HG03354 (cell line): ENCODE results near the gene KRT79.

Experiments used
- ATAC-seq: cut with Tn5 transposase; IDR thresholded peaks from one replicate; pipeline ENCODE4 v1.9.1; 2021; ENCODE audit warnings: mild to moderate bottlenecking; ENCODE audit not compliant: unreplicated experiment, poor library complexity, severe bottlenecking

Gene KRT79

DNA sequence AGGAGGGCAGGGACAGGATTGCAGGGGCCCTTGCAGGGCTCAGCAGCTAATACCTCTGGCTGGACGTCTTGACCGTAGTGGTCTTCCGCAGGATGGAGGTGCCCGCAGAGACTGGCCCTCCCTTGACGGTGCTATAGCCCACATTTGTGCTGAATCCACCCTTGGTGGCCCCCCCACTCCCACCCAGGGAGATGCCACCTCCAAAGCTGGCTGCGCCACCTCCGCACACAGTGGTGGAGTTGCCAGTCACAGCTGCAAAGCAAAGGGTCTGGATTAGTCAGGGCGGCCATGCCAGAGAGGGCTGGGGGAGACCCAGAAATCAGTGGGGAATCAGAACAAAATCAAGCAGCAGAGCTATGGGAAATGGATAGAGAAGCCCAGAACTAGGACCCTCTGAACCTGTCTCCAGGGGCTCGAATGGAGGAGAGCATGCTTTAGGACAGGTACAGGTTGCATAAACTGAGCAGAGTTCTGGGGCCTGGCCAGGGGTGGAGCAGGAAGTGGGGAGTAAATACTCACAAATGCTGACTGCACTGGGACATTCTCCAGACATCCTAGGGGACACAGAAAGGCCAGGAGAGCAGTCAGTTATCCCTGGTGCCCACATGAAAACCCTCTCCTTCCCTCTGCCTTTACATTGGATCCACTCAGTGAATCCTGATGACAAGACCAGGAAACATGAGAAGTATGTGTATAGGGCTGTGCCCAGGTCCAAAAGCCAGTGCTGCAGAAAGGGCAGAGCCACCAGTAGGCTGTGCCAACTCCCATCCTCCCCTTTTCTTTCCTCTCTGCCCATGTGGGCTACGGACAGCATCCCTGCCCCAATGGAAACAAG is 12.1 kb downstream of the KRT79 start:
- ATAC-seq: no peak

DNA sequence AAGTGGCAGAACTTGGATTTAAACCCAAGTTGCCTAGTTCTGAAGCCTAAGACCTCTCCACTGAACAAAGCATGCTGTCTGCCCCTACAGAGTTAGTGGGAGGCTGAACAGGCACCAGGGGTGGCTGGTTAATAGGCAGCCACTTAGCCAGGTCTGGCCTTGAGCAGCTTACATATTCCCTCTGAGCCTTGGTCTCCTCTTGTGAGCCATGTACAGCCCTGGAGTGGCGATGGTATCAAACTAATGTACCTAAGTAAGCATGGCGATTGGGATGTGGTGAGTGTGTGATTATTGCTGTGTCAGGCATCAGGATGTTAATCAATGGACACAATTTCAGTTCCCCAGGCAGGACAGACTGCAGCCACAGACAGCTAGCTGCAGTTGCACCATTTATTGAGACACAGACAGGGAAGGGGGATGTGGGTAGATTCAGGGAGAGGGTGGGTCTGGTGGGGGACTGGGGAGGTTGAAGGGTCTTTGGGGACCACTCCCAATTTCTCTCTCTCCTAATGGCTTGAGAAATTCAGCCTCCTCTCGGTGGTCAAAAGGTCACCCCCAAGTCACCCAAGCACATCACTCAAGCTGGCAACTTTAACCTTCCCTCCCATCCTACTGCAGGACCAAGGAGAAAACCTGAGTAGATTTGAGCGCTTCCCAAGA is 12.9 kb downstream of the KRT79 start:
- ATAC-seq: no peak

DNA sequence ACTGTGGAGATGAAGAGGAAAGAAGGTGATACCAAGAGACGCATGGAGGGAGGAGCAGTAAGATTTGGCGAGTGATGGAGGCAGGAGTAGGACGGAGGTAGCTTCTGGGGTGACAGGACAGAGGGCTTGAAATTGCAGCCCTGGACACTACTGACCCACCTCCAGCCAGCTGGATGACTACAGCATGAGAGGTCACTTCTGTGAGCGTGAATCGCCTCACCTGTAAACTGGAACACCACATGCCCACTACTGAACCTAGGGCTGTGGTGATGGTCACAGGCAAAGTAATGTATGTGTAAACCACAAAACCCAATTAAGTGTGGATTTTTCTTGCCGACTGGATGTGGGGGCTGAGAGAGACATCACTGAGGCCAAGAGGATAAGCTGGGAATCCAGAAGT is 13.6 kb downstream of the KRT79 start:
- ATAC-seq: no peak

DNA sequence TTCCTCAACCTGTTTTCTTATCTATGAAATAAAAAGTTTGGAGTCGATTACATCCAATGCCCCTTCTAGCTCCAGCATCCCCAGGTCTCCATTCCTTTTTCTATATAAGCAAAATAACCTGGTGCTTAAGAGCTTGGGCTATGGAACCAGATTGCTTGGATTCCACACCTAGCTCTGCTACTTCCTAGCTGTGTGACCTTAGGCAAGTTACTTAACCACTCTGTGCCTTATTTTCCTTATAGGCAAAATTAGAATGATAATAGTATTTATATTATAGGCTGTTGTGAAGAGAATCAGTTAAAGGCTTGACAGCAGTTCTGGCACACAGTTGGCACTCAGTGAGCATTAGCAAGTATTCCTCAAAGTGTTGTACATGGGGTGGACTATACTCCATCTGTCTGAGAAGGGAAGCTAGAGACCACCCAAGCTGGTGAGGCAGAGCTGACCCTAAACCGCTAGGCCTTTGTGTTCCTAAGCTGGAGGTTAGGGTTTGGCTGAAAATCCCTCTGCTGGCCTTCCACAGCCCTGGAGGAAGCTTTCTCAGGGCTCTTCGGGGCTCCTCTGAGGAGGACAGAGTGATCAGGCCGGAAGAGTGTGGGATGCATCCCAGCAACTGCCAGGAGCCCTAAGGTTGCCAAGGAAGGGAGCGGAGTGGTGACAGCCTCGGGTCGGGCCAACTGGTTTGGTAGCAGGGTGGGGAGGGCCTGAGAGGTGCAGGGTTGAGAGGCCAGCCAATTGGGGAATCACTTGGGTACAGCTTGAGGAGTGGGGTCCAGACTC is 14.2 kb downstream of the KRT79 start:
- ATAC-seq: no peak

DNA sequence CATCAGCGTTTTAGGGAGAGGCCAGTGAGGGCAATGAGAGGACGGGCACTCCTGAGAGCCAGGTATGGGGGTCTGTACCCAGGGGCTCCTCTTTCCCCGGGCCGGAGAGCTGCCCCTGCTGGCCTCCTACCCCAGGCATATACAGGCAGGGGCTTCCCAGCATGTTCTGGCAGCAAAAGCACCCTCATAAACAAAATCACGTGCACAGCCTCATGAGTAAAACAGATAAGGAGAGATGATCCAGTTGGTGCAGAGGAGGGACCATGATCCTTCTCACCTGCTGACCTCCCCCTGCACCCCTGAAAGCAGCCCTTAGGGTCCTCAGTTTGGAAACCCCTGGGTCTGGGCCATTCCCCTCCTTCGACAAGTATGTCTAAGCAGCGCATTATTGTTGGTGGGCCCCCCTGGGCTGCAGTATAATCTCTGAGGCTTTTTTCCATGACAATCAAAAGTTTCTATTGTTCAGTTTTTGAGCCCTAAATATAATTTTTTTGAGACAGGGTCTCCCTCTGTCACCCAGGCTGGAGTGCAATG is 15.2 kb downstream of the KRT79 start:
- no peak for ATAC-seq

DNA sequence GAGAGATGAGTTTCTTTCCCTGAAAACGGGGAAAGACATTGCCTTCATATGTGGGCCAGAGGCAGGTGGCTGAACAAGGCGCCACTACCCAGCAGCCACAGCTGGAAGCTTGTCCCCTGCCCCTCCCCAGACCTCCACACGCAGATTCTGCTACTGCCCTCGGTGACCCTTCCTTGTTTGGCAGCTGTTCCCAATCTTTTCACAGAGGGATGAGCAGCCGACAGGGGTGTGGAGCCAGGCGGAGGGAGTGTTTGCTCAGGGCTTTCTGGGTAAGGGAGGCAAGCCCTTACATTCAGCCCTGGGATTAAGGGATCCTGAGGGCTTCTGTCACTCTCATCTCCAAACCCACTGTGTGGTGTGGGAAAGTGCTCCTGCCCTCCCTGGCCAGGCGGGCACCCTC is 15.7 kb downstream of the KRT79 start:
- ATAC-seq: no peak

DNA sequence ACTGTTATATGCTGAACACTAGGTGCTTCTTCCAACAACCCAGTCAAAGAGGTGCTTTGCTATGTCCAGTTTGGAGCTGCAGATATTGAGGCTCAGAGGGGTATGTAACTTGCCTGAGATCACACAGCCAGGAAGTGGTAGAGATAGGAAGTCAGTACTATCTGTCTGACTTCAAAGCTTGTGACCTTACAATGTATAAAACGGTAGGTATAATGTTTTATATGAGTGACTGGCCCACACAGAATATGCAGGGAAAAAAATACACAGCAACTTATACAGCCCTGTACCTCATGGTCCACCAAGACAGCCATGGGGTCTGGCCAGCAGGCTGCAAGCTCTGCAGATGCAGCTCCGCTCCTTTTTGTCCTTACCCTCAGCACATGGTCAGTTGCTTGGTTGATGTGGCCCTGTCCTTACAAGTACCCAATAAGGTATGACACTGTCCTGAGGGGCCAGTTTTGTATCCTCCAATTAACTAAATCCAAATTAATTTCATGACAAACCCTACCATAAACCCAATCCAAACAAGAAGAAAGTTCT is 16.3 kb downstream of the KRT79 start:
- ATAC-seq: no peak

DNA sequence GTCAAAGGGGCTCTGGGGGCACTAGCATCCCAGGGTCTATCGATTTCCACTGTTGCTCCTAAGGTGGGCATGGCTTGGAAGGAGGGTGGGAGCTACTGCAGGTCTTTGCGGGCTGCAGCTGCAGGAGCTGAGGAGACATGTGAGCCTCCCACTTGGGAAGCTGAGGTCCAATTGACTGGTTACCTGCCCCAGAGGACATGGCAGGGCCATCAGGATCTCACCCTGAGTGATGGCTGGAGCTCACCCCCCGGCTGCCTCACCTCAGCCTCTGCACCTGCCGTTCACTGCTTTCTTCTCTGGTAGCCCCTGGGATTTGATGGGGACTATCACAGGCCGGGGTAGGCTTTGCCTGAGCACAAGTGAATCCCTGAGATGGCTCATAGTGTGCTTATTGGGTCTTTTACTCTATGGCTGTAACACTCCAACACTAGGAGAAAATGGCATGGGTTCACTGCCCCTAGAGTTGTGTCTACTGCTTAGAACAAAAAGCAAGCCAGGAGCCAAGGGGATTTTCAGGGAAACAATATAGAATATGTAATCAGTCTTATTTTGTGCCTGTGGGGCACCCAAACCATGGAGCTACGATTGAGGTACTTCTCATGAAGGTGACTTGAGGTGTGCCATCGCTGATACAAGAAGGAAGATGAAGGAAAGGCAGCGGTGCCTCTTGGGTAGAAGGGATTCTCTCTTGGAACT is 17.0 kb downstream of the KRT79 start:
- ATAC-seq: no peak

DNA sequence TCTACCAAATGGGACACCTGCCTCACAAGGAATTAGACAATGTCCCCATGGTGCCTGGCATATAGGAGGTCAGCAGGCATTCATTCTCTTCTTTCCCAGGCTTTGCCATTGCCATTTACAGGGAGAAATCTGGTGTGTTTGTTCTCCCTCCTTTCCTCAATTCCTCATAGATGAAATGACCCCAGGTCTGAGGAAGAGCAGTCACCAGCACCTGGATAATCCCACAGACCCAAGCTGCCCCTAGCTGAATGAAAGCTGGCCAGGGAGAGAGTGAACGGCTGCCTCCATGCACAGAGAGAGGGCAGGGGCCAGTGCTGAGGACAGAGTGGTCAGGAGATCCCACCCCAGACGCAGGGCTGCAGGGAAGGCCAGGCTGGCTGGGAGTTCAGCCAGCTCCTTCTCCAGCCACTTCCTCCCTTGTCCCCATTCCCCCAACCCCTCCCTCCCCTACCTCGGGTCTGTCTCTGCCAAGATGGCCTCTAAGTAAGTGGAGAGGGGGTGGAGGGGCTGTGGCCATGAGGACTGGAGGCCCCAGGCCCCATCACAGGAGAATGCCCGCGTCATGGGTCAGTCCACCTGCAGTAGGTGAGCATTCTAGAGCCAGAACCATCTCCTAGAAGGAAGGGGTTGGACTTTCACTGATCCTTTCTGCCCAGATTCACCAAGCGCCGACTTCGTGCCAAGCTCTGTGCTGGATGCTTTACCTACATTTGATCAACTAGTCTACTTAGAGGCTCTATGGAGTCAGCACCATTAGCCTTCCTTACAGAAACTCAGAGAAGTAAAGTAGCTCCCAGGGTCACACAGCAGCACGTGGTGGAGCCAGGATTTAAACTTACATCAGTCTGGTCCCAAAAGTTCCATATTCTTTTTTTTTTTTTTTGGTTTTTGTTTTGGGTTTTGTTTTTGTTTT is 18.2 kb downstream of the KRT79 start:
- no peak for ATAC-seq

DNA sequence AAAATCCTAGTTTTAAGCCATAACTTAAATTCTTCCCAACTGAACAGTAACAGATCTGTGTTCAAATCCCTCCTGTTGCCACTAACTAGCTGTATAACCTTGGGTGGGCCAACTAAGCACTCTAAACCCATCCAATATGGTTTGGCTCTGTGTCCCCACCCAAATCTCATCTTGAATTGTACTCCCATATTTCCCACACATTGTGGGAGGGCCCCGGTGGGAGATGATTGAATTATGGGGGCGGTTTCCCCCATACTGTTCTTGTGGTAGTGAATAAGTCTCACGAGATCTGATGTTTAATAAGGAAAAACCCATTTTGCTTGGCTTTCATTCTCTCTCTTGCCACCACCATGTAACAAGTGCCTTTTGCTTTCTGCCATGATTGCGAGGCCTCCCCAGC is 18.9 kb downstream of the KRT79 start:
- no peak for ATAC-seq

DNA sequence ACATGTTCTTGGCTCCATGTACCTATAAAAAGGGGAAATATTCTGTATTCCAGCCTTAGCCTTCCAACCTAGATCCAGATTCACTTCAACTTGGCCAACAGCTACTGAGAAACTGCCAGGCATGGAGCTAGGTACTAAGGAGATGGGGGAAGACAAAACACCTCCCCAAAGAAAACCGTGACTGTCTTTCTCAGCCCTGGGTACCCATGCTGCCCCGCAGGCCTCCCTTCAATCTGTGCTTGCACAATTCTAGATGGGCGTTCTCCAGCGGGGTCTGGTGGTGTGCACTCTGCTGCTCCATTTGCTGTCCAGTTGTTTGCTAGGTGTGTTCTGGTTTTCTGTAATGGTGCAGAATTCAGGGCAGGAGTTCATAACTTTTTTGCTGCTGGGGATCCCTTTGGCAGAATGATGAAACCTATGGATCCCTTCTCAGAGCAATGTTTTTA is 19.4 kb downstream of the KRT79 start:
- ATAC-seq: no peak

DNA sequence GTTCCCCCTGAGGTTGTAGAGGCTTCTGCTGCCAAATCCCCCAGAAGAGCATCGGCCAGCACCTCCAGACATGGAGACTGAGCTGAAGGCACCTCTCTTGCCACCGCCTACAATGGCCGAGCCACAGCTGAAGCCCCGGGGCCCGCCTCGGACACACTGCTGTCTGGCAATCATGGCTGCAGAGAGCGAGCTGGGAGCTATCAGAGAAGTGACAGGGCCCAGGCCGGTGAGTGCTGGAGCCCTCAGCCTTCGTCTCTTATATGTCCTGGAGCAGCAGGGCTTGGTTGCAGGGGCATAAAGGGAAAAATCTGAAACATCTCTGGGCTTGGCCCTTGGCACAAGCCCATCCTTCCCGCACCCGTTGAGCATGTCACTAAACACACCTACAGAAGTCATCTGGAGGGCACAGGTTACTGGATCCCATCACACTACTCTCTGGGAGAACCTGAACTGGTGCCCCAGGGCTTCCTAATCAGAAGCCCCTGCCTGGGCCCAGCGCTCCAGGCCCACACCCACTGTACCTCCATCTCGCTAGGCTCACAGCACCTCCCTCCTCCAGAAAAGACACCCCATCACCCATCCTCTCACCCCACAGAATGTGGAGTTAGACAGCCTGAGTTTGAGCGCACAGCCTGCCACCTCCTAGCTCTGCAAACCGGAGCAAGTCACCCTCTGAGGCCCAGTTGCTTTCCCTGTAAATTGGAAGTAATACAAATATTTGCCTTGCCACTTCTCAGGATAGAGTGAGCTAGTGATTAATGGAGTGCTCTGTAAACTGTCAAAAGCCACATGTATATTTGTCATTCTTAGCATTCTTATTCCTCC is 20.0 kb downstream of the KRT79 start, which contains the start of gene KRT4:
Gene KRT4, minus strand, starts transcription at position 232 of the 825 bp plus-strand sequence. Its CDS starts 58 bp downstream, at position 174.
- no peak for ATAC-seq

DNA sequence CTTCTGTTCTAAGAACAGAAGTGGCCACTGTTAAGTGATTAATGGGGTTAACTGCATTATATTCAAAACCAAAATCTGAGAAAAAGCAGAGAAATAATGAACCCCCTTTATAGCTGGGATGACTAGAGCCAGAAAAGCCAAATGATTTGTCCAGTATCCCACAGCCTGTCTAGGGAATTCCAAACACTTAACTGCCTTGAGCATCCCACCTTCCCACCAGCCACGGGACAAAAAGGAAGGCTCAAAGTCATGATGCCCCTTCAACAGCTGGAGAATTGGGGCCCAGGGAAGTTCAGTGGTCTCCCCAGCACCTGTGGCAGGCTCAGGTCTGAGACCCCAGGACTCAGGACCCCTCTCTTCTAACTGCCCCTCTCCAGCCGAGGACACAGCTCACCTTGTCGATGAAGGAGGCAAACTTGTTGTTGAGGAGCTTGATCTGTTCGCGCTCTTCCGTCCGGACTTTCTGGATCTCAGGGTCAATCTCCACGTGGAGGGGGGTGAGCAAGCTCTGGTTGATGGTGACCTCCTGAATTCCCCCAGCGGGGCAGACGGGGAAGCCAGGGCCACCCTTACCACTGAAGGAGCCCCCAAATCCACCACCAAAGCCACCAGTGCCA is 20.8 kb downstream of the KRT79 start:
- ATAC-seq: no peak

DNA sequence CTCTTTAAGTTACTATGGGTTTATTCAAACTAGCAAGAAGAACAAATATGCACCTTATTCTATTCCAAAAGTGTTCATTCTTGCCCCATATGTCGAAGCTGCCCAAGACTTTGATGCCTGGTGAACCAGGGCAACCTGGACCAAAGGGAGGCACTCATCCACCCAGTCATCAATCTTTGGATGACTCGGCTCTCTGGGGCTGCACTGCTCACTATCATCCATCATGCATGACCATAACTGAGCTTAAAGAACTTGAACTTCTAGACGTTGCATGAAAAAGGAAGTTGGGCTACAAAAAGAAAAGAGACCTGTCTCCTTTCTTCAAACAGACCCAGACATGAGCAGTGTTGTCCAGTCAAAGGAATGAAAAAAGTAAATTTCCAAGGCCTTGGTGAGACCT is 21.4 kb downstream of the KRT79 start:
- ATAC-seq: no peak

DNA sequence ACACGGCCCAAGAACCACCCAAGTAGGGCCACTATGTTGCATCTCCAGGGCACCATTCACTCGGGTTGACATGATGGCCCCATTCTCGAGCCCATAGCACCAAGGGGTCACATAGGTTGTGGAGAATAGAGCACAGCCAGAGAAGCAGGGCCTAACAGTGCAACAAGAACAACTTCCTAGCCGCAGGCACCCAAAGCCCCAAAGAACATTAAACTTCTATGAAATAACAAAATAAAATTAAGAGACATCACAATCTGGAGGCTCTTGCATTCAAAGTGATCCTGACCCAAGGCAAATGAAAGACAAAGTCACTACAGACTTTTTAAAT is 22.1 kb downstream of the KRT79 start:
- no peak for ATAC-seq

DNA sequence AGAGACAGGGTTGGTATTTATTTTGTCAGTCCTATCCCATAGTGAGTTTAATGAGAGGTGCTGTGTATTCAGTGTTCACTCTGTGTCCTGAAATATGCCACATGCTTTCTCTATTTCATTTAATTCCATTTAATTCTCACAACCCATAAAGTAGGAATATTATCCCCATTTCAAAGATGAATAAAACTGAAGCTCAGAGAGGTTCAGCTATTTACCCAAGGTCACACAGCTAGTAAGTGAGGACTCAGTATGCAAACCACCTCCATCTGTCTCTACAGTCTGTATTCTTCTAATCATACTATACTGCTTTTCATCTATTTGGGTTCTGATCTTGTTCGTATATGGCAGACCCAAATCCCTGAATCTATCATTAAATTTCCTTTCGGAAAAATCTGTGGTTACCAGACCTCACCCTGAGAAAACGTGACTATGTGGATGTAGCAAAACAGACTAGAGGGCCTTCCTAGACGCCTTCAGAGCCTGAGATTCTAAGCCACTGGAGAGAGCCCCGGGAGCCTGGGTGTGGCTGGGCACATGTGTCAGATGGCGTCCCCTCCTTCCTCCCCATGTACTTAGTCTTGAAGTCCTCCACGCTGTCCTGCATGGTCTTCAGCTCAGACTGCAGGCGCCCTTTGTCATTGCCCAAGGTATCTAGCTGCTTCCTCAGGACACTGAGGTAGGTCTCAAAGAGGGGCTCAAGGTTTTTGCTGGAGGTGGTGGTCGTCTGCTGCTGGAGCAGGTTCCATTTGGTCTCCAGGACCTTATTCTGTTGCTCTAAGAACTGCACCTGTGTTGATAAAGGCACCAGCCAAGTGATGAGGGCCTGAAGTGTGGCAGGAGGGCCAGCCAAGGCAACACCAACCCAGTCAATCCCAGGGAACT is 22.7 kb downstream of the KRT79 start:
- no peak for ATAC-seq
